Parathyroid adenoma (tissue), 2 donors: ENCODE results near the gene PNLIPRP3.

Experiments used
- H2AFZ ChIP-seq: fragments of 300-600 bp; sonication (generic); one replicate; pipeline ENCODE4 v1.7.0; 2017; ENCODE audit warnings: antibody characterized with exemption, mild to moderate bottlenecking
- H3K27ac ChIP-seq: fragments of 300-600 bp; sonication (generic); one replicate; pipeline ENCODE4 v1.7.0; 2017
- H3K27me3 ChIP-seq: fragments of 300-600 bp; sonication (generic); one replicate; pipeline ENCODE4 v1.7.0; 2017; ENCODE audit warnings: low read length; ENCODE audit not compliant: control insufficient read depth, insufficient read depth
- H3K36me3 ChIP-seq: fragments of 300-600 bp; sonication (generic); one replicate; pipeline ENCODE4 v1.7.0; 2017; ENCODE audit warnings: low read length; ENCODE audit not compliant: control insufficient read depth, insufficient read depth
- H3K4me1 ChIP-seq: fragments of 300-600 bp; sonication (generic); one replicate; pipeline ENCODE4 v1.7.0; 2017; ENCODE audit warnings: control low read depth
- H3K4me2 ChIP-seq: fragments of 300-600 bp; sonication (generic); one replicate; pipeline ENCODE4 v1.7.0; 2017; ENCODE audit warnings: low read length
- H3K4me3 ChIP-seq: fragments of 300-600 bp; sonication (generic); one replicate; pipeline ENCODE4 v1.7.0; 2017; ENCODE audit warnings: low read depth, low read length
- H3K79me2 ChIP-seq: fragments of 300-600 bp; sonication (generic); one replicate; pipeline ENCODE4 v1.7.0; 2017; ENCODE audit warnings: control low read depth
- H3K9ac ChIP-seq: fragments of 300-600 bp; sonication (generic); one replicate; pipeline ENCODE4 v1.7.0; 2017; ENCODE audit warnings: mild to moderate bottlenecking
- H3K9me3 ChIP-seq: fragments of 300-600 bp; sonication (generic); one replicate; pipeline ENCODE4 v1.7.0; 2017; ENCODE audit warnings: low read length; ENCODE audit not compliant: control insufficient read depth
- CTCF ChIP-seq: fragments of 300-600 bp; sonication (generic); IDR thresholded peaks from one replicate; pipeline ENCODE4 v1.7.0; 2017; ENCODE audit warnings: antibody characterized with exemption, mild to moderate bottlenecking
- donor health status: primary hyperparathyroidism.

Gene PNLIPRP3

DNA sequence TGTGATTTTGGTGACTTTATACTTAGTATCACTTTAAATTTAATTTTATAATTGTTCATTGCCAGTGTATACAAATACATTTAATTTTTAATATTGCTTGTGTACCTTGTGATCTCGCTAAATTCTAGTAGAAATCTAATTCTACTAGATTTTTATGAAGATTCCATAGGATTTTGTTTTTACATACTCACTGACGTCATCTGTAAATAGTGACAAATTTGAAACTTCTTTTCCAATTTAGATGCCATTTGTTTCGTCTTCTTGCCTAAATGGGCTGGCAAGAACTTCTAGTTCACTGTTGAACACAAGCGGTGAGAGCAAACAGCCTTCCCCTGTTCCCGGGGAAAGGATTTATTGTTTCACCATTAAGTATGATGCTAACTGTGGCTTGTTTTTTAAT, 17.3 kb upstream of the PNLIPRP3 start:
- TF ChIP-seq CTCF, result no peak
- H3K79me2 ChIP-seq, result no peaks in the 10 kb centered on the region
- no peaks in the 10 kb centered on the region for H3K36me3 ChIP-seq
- H3K27me3 ChIP-seq, result no peaks in the 10 kb centered on the region
- H3K27ac ChIP-seq, result no peak overlapping the region
- H3K9ac ChIP-seq, result no peak overlapping the region
- no peaks in the 10 kb centered on the region for H3K4me1 ChIP-seq
- H3K4me2 ChIP-seq, result no peak overlapping the region
- H2AFZ ChIP-seq, result no peak overlapping the region
- H3K9me3 ChIP-seq, result no peaks in the 10 kb centered on the region
- no peak overlapping the region for H3K4me3 ChIP-seq

DNA sequence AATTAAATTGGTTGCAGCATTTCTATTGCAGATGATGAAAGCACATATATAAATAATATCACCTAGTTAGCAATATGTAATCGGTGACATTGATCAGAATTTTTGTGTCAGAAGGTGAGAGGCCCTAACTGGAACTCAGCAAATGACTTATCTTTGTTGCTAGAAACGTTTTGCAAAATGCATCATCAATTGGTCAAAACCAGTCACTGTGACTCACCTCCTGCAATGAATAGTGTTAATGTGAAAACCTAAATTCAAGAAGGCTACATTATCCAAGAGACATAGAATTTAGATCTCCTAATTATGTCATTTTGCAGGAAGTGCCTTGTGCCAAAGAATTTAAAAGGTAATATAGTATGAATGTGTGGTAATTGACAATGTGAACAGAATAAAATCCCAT, 9.8 kb upstream of the PNLIPRP3 start:
- H3K9me3 ChIP-seq, result no peaks in the 10 kb centered on the region
- no peak overlapping the region for H3K4me3 ChIP-seq
- no peaks in the 10 kb centered on the region for H3K36me3 ChIP-seq
- no peak for TF ChIP-seq CTCF
- H3K79me2 ChIP-seq, result no peaks in the 10 kb centered on the region
- H2AFZ ChIP-seq, result no peak overlapping the region
- no peaks in the 10 kb centered on the region for H3K27me3 ChIP-seq
- H3K4me2 ChIP-seq, result no peak overlapping the region
- no peak overlapping the region for H3K9ac ChIP-seq
- no peaks in the 10 kb centered on the region for H3K4me1 ChIP-seq
- no peak overlapping the region for H3K27ac ChIP-seq

DNA sequence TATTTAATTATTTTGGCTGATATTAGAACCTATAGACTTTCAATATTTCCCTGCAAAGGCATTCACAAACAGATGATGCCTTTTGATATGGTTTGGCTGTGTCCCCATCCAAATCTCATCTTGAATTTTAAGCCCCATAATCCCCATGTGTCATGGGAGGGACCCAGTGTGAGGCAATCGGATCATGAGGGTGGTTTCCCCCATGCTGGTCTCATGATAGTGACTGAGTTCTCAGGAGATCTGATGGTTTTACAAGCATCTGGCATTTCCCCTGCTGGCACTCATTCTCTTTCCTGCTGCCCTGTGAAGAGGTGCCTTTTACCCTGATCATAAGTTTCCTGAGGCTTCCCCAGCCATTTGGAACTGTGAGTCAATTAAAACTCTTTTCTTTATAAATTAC, 9.3 kb upstream of the PNLIPRP3 start:
- no peak overlapping the region for H3K4me2 ChIP-seq
- no peaks in the 10 kb centered on the region for H3K27me3 ChIP-seq
- H3K9ac ChIP-seq, result no peak overlapping the region
- H3K9me3 ChIP-seq, result no peaks in the 10 kb centered on the region
- H2AFZ ChIP-seq, result no peak overlapping the region
- H3K27ac ChIP-seq, result no peak overlapping the region
- no peaks in the 10 kb centered on the region for H3K36me3 ChIP-seq
- no peak for TF ChIP-seq CTCF
- no peaks in the 10 kb centered on the region for H3K4me1 ChIP-seq
- no peaks in the 10 kb centered on the region for H3K79me2 ChIP-seq
- H3K4me3 ChIP-seq, result no peak overlapping the region

DNA sequence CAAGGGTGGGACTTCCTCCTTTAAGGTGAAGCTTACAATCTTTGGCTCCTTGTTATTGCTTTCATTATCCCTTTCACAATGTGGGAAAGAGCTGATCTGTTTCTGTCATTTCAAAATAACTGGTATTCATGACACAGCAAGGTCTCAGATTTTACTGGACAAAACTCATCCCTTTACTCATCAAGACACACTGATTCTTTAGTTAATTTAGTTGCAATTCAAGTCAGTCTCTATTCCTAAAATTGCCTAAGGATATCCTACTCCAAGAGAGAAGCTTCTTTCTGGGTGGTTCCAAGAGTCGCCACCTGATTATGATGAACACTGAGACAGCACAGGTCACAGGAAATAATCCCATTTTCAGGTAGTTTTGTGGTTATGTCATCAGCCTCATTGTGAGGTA, 5.8 kb upstream of the PNLIPRP3 start:
- H3K27ac ChIP-seq, result no peak overlapping the region
- no peaks in the 10 kb centered on the region for H3K4me1 ChIP-seq
- H3K4me3 ChIP-seq, result no peak overlapping the region
- H3K9me3 ChIP-seq, result no peaks in the 10 kb centered on the region
- H3K4me2 ChIP-seq, result no peak overlapping the region
- TF ChIP-seq CTCF, result no peak
- H3K79me2 ChIP-seq, result no peaks in the 10 kb centered on the region
- H3K9ac ChIP-seq, result no peak overlapping the region
- no peak overlapping the region for H2AFZ ChIP-seq
- no peaks in the 10 kb centered on the region for H3K27me3 ChIP-seq
- no peaks in the 10 kb centered on the region for H3K36me3 ChIP-seq

DNA sequence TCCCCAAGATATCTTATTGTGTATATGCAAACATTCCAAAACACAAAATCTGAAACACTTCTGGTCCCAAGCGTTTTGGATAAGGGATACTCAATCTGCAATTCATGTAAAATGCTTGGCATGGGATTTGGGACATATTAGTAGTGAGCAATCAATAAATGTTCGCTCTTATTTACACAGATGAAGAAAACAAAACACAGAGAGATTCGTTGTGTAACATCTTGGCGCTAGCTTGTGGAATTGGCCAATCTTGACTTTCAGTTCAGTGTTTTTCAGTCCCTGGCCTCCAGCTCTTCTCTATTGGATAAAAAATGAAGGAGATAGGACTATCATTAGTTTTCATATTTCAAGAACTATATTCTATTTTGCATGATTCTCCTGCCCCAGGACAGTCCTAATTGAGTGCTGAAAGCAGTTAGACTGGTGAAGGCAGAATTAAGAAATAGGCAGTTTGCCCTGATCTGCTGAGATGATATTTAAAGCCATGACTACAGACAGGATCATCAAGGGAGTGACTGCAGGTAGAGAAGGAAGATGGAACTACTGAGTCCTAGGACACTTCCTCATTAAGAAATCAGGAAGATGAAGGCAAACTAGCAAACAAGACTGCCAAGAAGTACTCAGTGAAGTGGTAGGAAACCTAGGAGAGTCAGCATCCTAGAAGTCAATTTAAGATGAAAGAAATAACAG, 1.8 kb downstream of the PNLIPRP3 start:
- TF ChIP-seq CTCF, result no peak
- H3K27ac ChIP-seq, result no peak overlapping the region
- no peak overlapping the region for H3K9ac ChIP-seq
- H3K79me2 ChIP-seq, result no peaks in the 10 kb centered on the region
- no peak overlapping the region for H3K4me3 ChIP-seq
- no peaks in the 10 kb centered on the region for H3K36me3 ChIP-seq
- H3K4me2 ChIP-seq, result no peak overlapping the region
- H3K27me3 ChIP-seq, result no peaks in the 10 kb centered on the region
- no peak overlapping the region for H2AFZ ChIP-seq
- H3K9me3 ChIP-seq, result no peaks in the 10 kb centered on the region
- H3K4me1 ChIP-seq, result no peaks in the 10 kb centered on the region
